Breast epithelium (tissue), 3 donors: Measurements from ENCODE around the gene TBC1D7.

Experiments
- CTCF ChIP-seq, 3 donors: fragments of 450-650 bp; IDR thresholded peaks; one replicate each; pipeline ENCODE4 v1.5.1; 2016 to 2017; ENCODE audit warnings: antibody characterized with exemption in 3 of 3, mild to moderate bottlenecking in 3 of 3, moderate library complexity in 3 of 3
- POLR2A ChIP-seq: fragments of 450-650 bp; IDR thresholded peaks from one replicate; pipeline ENCODE4 v1.6.1; 2016; ENCODE audit warnings: antibody characterized with exemption, mild to moderate bottlenecking, moderate library complexity

DNA sequence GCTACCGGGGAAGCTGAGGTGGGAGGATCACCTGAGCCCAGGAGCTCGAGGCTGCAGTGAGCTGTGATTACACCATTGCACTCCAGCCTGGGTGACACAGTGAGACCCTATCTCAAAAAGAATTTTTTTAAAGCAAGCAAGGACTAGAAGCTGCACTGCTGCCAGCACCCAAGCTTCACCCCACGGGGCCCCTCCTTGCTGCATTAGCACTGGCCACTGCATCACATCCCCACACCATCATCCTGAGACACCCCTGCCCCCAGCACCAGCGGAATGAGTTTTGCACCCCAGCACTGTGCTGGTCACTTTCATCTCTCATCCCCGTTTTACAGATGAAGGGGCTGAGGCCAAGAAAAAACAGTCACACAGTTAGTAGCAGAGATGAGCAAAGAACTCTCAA, 30.9 kb downstream of the TBC1D7 start:
- TF ChIP-seq CTCF (IDR thresholded peaks at IDR 0.05) (no peak), POLR2A (no peak)
